Measurements from ENCODE around the gene REELD1. TPM values are rescaled to one million over a fixed set of nuclear protein-coding genes. Genes with fewer than 3 reads are reported as not detected.
A peak's percentile ranks its signal among the peaks of the same experiment; 100 is the strongest.

REELD1 gene
- total and polyA plus RNA-seq, 10 of the 15 experiments (the other 5 are each of a cell fraction or from before 2014, with no cell fraction given) = 0.11 to 3.9 (median 0.62) TPM

DNA sequence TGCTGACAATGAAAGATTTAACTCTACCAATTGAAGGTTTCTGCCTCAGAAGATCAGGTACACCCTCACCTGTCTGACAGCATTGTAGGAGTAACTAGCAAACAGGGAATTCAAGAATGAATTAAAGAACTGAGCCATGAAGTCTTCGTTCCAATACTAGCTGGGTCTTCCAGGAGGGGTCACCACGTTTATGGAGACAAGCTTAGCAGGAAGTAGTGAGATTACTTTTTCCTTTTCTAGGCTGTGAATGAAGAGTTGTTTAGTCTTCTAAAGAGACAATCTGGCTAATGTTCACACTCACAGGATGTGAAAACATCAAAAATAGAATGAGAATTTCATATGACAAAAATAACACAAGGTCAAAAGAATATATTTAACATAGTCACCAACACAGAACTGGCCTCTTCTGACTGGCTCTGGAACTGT is 54.9 kb downstream of the REELD1 start (continued):
- TF ChIP-seq, protein P1, sequence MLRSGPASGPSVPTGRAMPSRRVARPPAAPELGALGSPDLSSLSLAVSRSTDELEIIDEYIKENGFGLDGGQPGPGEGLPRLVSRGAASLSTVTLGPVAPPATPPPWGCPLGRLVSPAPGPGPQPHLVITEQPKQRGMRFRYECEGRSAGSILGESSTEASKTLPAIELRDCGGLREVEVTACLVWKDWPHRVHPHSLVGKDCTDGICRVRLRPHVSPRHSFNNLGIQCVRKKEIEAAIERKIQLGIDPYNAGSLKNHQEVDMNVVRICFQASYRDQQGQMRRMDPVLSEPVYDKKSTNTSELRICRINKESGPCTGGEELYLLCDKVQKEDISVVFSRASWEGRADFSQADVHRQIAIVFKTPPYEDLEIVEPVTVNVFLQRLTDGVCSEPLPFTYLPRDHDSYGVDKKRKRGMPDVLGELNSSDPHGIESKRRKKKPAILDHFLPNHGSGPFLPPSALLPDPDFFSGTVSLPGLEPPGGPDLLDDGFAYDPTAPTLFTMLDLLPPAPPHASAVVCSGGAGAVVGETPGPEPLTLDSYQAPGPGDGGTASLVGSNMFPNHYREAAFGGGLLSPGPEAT (IDR thresholded peaks at IDR 0.05; ENCODE audit: low read depth) = peak; percentile 59; the same call in 1 of the 2 replicates
- no peak for TF ChIP-seq TCF7 (IDR thresholded peaks at IDR 0.05; ENCODE audit: borderline replicate concordance)
- peak; percentile 48; the same call in 1 of the 2 replicates for TF ChIP-seq GABPA (IDR thresholded peaks at IDR 0.05; ENCODE audit: low read depth)
- TF ChIP-seq NFYB (IDR thresholded peaks at IDR 0.05; ENCODE audit: insufficient read depth, low read depth, low read length) = no peak
- no peak for TF ChIP-seq YBX1 (IDR thresholded peaks at IDR 0.05)
- TF ChIP-seq, protein P2, sequence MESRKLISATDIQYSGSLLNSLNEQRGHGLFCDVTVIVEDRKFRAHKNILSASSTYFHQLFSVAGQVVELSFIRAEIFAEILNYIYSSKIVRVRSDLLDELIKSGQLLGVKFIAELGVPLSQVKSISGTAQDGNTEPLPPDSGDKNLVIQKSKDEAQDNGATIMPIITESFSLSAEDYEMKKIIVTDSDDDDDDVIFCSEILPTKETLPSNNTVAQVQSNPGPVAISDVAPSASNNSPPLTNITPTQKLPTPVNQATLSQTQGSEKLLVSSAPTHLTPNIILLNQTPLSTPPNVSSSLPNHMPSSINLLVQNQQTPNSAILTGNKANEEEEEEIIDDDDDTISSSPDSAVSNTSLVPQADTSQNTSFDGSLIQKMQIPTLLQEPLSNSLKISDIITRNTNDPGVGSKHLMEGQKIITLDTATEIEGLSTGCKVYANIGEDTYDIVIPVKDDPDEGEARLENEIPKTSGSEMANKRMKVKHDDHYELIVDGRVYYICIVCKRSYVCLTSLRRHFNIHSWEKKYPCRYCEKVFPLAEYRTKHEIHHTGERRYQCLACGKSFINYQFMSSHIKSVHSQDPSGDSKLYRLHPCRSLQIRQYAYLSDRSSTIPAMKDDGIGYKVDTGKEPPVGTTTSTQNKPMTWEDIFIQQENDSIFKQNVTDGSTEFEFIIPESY (IDR thresholded peaks at IDR 0.05) = no peak
- 0 out of 2 replicates have a peak, but pooled peaks have one; percentile 26 for TF ChIP-seq ZNF24 (IDR thresholded peaks at IDR 0.05)
- TF ChIP-seq BCL11A (IDR thresholded peaks at IDR 0.05; ENCODE audit: low read depth, low read length) = no peak
- TF ChIP-seq, protein P3, sequence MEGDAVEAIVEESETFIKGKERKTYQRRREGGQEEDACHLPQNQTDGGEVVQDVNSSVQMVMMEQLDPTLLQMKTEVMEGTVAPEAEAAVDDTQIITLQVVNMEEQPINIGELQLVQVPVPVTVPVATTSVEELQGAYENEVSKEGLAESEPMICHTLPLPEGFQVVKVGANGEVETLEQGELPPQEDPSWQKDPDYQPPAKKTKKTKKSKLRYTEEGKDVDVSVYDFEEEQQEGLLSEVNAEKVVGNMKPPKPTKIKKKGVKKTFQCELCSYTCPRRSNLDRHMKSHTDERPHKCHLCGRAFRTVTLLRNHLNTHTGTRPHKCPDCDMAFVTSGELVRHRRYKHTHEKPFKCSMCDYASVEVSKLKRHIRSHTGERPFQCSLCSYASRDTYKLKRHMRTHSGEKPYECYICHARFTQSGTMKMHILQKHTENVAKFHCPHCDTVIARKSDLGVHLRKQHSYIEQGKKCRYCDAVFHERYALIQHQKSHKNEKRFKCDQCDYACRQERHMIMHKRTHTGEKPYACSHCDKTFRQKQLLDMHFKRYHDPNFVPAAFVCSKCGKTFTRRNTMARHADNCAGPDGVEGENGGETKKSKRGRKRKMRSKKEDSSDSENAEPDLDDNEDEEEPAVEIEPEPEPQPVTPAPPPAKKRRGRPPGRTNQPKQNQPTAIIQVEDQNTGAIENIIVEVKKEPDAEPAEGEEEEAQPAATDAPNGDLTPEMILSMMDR (IDR thresholded peaks at IDR 0.05 in 2 of 3, conservative IDR thresholded peaks at IDR 0.05 in 1 of 3; ENCODE audit: control insufficient read depth in 2 of 3, extremely low read depth in 1 of 3, insufficient read depth in 1 of 3, low read depth in 3 of 3, low read length in 3 of 3) = peak in 1 of 3 experiments; percentile 2; a peak in 1 of 6 replicates
- TF ChIP-seq ATF7 (IDR thresholded peaks at IDR 0.05; ENCODE audit: low read depth) = peak; percentile 49; the same call in 1 of the 2 replicates
- TF ChIP-seq, protein P4, sequence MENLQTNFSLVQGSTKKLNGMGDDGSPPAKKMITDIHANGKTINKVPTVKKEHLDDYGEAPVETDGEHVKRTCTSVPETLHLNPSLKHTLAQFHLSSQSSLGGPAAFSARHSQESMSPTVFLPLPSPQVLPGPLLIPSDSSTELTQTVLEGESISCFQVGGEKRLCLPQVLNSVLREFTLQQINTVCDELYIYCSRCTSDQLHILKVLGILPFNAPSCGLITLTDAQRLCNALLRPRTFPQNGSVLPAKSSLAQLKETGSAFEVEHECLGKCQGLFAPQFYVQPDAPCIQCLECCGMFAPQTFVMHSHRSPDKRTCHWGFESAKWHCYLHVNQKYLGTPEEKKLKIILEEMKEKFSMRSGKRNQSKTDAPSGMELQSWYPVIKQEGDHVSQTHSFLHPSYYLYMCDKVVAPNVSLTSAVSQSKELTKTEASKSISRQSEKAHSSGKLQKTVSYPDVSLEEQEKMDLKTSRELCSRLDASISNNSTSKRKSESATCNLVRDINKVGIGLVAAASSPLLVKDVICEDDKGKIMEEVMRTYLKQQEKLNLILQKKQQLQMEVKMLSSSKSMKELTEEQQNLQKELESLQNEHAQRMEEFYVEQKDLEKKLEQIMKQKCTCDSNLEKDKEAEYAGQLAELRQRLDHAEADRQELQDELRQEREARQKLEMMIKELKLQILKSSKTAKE (IDR thresholded peaks at IDR 0.05; ENCODE audit: low read depth, poor library complexity, severe bottlenecking) = peak; percentile 85
- peak; percentile 47; the same call in 1 of the 2 replicates for TF ChIP-seq CREM (IDR thresholded peaks at IDR 0.05; ENCODE audit: low read depth)
- no peak for TF ChIP-seq PAX8 (IDR thresholded peaks at IDR 0.05)
- TF ChIP-seq, protein P5, sequence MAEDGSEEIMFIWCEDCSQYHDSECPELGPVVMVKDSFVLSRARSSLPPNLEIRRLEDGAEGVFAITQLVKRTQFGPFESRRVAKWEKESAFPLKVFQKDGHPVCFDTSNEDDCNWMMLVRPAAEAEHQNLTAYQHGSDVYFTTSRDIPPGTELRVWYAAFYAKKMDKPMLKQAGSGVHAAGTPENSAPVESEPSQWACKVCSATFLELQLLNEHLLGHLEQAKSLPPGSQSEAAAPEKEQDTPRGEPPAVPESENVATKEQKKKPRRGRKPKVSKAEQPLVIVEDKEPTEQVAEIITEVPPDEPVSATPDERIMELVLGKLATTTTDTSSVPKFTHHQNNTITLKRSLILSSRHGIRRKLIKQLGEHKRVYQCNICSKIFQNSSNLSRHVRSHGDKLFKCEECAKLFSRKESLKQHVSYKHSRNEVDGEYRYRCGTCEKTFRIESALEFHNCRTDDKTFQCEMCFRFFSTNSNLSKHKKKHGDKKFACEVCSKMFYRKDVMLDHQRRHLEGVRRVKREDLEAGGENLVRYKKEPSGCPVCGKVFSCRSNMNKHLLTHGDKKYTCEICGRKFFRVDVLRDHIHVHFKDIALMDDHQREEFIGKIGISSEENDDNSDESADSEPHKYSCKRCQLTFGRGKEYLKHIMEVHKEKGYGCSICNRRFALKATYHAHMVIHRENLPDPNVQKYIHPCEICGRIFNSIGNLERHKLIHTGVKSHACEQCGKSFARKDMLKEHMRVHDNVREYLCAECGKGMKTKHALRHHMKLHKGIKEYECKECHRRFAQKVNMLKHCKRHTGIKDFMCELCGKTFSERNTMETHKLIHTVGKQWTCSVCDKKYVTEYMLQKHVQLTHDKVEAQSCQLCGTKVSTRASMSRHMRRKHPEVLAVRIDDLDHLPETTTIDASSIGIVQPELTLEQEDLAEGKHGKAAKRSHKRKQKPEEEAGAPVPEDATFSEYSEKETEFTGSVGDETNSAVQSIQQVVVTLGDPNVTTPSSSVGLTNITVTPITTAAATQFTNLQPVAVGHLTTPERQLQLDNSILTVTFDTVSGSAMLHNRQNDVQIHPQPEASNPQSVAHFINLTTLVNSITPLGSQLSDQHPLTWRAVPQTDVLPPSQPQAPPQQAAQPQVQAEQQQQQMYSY (CRISPR knock-in tag; IDR thresholded peaks at IDR 0.05) = no peak
- TF ChIP-seq CHD4 (IDR thresholded peaks at IDR 0.05) = no peak
- TF ChIP-seq, protein P6, sequence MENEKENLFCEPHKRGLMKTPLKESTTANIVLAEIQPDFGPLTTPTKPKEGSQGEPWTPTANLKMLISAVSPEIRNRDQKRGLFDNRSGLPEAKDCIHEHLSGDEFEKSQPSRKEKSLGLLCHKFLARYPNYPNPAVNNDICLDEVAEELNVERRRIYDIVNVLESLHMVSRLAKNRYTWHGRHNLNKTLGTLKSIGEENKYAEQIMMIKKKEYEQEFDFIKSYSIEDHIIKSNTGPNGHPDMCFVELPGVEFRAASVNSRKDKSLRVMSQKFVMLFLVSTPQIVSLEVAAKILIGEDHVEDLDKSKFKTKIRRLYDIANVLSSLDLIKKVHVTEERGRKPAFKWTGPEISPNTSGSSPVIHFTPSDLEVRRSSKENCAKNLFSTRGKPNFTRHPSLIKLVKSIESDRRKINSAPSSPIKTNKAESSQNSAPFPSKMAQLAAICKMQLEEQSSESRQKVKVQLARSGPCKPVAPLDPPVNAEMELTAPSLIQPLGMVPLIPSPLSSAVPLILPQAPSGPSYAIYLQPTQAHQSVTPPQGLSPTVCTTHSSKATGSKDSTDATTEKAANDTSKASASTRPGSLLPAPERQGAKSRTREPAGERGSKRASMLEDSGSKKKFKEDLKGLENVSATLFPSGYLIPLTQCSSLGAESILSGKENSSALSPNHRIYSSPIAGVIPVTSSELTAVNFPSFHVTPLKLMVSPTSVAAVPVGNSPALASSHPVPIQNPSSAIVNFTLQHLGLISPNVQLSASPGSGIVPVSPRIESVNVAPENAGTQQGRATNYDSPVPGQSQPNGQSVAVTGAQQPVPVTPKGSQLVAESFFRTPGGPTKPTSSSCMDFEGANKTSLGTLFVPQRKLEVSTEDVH (IDR thresholded peaks at IDR 0.05; ENCODE audit: low read depth, partially characterized antibody) = no peak
